ENCODE data around the gene AKT1S1.
"Not testable (repeated sequence)": the region's sequence is repeated elsewhere in the genome, so short reads cannot be mapped to it uniquely, and the experiment has no call there.

AKT1S1 gene

DNA sequence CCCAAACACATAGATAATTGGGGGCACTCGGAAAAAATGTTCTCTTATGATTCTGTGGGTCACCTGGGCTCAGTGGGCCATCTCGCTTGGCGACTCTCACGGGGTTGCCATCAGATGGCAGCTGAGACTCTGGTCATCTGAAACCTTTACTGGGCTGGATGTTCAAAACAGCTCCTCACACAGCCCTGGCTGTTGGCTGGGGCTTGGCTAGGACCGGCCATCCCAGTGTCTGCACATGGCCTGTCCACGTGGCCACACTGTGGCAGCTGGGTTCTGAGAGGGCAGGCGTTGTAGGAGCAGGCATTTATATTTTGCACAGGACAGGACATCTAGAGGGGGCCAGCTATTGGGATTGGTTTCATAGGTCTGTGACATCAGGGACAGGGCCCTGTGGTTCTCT, 43.6 kb downstream of the AKT1S1 start:
- DNase-seq = no peak

DNA sequence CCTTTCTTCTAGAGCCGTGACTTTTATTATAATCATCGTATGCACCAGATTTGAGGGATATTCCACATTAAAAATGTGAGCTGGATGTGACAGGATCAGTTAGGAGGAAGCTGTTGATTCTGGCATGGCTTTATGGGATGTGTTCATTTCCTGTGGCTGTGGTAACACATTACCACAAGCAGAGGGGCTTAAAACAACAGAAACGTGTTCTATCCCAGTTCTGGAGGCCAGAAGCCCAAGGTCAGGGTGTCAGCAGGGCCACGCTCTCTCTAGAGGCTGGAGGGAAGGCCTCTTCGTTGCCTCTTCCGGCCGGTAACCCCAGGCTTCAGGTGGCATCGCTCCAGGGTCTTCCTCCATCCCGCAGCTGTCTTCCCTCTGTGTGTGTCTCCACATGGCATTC, 44.6 kb downstream of the AKT1S1 start:
- DNase-seq = no peak

DNA sequence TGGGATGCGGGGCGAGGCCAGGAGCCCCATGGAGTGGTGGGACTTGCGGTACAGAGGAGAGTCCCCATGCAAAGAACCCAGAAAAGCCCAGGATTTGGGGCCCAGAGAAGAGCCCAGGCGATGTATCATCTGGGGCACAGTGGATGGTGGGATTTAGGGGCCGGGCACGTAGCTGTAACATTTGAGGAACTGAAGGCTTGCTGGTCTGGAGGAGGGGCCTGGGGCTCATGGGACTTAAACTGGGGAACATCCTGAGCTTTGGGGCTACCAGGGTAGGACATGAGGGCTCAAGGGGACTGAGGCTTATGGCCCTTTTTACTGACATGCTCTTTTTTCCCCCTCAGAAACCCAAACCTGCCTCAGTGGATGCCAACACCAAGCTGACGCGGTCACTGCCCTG, 45.6 kb downstream of the AKT1S1 start:
- no peak for DNase-seq

DNA sequence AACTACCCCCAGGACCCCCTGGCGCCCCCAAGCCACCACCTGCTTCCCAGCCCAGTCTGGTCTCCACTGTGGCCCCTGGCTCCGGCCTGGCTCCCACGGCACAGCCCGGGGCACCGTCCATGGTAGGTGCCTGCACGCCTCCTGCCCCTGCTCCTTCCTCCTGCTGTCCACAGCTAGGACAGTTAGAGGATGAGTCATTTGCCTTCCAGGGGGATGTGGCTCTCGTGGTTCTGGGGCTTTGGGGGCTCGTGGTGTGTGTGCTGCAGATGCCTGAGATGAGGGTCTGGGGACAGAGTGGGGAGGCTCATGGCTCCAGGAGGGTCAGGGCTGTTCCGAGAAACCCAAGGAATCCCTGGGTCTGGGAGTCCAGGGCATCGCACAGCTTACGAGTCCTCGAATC, 46.4 kb downstream of the AKT1S1 start:
- no peak for DNase-seq

DNA sequence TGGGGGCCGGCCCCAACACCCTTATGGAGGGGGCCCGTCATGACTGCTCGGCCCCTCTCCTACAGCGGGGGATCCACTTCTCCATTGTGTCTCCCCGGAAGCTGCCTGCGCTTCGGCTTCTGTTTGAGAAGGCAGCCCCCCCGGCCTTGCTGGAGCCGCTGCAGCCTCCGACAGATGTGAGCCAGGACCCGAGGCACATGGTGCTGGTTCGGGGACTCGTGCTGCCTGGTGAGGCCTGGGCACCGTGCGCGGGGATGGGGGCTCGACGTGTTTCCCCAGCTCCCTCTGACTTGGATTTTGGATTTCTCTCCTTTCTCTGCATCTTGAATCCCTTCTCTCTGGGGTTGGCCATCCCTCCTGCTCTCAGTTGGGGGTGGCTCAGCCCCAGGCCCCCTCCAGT, 47.4 kb downstream of the AKT1S1 start:
- DNase-seq = no peak

DNA sequence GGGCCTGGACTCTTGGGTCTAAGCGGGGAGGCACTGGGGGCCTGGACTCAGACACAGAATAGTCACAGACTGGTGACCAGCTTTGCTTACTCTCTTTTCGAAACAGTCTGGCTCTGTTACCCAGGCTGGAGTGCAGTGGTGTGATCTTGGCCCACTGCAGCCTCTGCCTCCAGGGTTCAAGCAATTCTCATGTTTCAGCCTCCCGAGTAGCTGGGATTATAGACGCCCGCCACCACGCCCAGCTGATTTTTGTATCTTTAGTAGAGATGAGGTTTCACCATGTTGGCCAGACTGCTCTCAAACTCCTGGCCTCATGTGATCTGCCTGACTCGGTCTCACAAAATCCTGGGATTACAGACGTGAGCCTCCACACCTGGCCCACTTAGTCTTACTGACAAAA, 48.0 kb downstream of the AKT1S1 start:
- no peak for DNase-seq

DNA sequence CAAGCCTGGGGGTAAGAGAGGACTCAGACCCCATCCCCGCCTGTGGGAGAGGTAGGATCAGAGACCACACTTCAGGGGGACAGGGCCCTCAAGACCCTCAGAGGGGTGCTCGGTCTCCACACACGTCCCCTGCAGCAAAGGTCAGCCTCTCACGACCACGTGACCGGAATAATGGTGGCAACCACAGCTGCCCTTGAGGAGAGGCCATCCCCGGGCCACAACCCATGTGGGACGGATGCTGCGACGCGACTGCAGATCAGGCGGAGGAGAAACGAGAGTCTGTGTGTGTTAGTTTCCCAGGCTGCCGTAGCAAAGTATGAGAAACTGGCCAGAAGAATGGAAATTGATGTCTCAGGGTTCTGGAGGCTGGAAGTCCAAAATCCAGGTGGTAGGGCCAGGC, 50.1 kb downstream of the AKT1S1 start:
- no peak for DNase-seq

DNA sequence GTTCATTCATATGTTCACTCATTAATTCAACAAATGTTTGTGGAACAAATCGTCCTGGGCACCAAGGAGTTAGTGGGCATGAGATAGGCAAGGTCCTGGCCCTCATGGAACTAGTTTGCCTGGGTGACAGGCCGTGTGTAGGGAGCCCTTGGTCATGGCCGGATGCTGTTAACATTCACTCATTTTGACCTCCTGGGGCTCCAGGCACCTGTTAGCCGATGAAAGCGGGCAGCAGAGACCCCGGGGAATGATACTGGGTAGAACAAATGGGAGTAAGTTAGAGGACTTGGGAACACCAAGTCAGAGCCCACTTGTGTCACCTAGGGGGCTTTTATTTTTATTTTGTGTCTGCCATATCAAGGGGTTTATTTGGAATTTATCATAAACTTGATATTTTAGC, 52.5 kb downstream of the AKT1S1 start:
- DNase-seq = no peak

DNA sequence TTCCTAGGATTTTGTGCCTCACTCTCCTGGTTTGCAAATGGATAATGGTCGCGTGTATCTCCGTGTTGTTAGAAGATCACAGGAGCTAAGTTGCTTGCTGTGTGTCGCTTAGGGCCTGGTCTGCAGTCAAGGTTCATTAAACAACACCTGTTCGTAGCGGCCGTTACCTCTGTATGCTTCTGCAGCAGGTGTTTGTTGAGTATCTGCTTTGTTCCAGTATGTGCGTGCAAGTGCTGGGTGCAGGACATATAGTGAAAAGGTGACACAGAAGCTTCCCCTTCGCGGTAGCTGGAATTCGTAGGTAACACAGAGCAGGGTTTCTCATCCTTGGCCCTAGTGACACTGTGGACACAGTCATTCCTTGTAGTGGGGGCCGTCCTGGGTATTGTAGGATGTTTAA, 53.7 kb downstream of the AKT1S1 start:
- DNase-seq = no peak

DNA sequence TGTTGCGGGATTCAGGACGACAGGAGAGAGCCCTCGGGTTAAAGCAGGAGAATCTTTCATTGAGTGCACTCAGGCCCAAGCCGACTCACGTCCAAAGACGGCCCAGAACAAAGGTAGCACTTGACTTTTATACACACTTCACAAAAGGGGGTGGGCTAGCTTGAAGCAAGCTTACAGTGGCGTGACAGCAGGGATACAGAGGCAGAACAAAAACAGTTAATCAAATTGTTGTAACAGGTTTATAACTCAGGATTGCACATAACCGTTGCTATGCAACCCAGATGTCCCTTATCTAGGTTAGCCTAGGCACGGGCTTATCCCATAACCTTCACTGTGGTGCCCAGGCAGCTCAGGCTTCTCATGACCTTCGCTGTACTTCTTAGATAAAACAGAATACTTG, 57.0 kb downstream of the AKT1S1 start:
- DNase-seq = no peak

DNA sequence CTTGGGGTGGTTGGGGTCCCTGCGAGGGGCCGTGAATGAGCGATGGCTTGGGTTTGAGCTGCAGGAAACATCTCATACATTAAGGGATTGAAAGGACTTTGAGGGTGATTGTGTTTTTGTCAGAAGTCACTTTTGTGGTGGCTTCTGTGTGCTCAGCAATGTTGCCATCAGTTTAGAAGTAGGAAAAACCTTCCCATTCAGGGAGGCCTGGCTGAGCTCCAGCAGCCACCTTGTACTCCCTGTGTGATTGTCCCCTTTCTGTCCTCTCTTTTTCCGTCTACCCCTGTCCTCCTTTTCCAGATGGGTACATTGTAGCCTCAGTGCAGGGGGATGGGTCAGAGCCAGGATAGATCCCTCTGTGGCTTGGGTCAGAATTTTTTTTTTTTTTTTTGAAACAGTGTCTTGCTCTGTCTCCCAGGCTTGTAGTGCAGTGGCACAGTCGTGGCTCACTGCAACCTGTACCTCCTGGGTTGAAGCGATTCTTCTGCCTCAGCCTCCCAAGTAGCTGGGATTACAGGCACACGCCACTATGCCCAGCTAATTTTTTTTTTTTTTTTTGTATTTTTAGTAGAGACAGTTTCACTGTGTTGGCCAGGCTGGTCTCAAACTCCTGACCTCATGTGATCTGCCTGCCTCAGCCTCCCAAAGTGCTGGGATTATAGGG, 57.6 kb downstream of the AKT1S1 start:
- not testable (repeated sequence) for DNase-seq
